HG02588 (cell line): ENCODE data around the gene NSMCE4A.
"Not testable (repeated sequence)": the region's sequence is repeated elsewhere in the genome, so short reads cannot be mapped to it uniquely, and the experiment has no call there.

ENCODE experiments used
- ATAC-seq: cut with Tn5 transposase; IDR thresholded peaks from one replicate; pipeline ENCODE4 v1.9.1; 2021; ENCODE audit warnings: mild to moderate bottlenecking, moderate library complexity; ENCODE audit not compliant: unreplicated experiment

NSMCE4A gene, protein sequence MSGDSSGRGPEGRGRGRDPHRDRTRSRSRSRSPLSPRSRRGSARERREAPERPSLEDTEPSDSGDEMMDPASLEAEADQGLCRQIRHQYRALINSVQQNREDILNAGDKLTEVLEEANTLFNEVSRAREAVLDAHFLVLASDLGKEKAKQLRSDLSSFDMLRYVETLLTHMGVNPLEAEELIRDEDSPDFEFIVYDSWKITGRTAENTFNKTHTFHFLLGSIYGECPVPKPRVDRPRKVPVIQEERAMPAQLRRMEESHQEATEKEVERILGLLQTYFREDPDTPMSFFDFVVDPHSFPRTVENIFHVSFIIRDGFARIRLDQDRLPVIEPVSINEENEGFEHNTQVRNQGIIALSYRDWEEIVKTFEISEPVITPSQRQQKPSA

DNA sequence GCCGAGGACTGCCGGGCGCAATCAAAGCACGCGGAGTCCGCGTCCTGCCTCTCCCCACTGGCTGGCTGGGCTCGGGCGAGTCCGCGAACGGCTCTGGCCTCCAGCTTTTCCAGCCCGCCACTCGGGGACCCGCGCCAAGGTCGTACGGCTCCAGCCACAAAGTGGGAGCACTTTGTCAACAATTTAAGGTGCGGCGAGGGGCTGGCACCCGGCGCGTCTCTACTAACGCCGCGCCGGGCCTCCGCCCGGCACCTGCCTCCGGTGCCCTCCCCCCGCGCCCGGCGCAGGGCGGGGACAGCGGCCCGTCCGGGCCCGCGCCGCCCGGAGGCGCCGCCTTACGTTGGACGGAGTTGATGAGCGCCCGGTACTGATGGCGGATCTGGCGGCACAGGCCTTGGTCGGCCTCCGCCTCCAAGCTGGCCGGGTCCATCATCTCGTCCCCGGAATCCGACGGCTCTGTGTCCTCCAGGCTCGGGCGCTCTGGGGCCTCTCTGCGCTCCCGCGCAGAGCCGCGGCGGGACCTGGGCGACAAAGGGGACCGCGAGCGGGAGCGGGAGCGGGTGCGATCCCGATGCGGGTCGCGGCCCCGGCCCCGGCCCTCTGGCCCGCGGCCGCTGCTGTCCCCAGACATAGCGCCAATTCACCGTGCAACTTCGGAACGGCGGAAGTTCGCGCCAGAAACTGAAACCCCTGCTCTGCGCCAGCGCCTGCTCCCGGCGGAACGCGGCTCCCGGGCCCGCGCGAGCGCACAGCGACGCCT lies at the start of gene NSMCE4A:
Gene NSMCE4A, minus strand, starts transcription at position 683 of the 760 bp plus-strand sequence. Its CDS starts 52 bp downstream, at position 631.
- ATAC-seq: peak; percentile 87

DNA sequence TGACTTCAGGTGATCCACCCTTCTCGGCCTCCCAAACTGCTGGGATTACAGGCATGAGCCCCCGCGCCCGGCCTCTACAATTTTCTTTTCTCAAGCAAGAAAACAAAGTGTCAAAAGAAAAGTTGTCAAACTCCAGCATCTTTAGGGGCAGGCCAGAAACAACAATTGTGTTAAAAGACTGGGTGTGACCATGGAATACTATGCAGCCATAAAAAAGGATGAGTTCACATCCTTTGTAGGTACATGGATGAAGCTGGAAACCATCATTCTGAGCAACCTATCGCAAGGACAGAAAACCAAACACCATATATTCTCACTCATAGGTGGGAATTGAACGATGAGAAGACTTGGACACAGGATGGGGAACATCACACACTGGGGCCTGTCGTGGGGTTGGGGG lies 48.2 kb upstream of the NSMCE4A start:
- ATAC-seq: not testable (repeated sequence)

DNA sequence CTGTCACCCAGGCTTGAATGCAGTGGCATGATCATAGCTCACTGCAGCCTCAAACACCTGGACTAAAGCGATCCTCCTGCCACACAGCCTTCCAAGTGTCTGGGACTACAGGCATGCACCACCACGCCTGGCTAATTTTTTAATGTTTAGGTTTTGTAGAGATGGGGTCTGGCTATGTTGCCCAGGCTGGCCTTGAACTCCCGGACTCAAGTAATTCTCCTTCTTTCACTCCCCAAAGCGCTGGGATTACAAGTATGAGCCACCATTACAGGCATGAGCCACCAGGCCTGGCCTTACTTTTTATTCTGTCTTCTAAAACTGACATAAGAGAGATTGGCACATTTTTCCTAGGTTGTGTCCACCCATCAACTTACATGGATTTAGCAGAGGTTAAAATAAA lies 47.3 kb upstream of the NSMCE4A start:
- no peak for ATAC-seq

DNA sequence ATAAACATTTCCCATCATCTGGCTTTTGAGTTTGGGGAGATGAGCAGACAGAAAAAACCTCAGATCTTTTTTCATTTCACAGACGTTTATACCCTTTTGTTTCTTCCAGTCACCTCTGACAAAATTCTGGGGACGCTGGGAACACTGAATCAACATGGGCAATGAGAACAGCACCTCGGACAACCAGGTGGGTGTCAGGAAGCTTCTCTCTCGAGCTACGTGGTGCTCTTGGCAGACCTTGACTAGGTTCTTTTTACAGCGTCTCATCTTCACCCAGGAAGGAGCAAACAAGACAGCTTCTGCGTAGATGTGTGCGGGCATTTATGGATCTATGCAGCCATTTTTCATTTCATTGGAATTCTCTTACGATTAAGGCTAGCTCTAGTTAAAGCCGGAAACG lies 46.8 kb upstream of the NSMCE4A start:
- ATAC-seq: no peak

DNA sequence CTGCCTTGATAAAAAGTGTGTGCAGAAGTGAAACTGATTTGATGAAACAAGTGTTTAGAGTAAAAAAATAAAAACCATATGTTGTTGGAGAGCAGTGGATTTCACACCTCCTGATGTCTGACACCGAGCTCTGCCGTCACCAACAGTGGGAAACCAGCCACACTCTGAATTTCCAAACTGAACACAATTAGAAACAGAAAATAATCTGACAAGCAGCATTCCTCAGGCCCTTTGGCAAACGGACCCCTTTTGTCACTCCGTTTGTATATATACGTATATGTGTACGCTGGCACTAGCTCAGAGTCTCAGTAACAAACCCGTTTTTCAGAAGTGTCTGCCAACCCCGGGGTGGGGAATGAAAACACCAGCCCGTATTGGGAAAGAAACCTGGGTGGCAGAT lies 46.4 kb upstream of the NSMCE4A start:
- ATAC-seq: no peak

DNA sequence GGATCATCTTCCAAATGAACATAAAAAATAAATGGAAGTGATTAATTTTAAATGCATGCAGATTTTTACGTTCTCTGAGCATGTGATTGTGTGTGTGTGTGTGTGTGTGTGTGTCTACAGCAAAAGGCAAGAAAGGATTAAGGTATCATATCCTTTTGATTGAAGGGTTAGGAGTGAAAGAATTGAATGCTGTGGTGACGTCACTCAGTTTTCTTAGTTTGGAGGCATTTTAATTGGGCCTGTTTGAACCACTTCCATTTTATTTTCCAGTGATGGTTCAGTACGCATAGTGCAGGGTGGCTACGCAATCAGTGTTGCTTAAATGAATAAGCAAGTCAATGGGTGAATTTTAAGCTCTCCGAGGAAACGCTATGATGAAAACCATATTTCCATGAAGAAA lies 45.2 kb upstream of the NSMCE4A start:
- no peak for ATAC-seq

DNA sequence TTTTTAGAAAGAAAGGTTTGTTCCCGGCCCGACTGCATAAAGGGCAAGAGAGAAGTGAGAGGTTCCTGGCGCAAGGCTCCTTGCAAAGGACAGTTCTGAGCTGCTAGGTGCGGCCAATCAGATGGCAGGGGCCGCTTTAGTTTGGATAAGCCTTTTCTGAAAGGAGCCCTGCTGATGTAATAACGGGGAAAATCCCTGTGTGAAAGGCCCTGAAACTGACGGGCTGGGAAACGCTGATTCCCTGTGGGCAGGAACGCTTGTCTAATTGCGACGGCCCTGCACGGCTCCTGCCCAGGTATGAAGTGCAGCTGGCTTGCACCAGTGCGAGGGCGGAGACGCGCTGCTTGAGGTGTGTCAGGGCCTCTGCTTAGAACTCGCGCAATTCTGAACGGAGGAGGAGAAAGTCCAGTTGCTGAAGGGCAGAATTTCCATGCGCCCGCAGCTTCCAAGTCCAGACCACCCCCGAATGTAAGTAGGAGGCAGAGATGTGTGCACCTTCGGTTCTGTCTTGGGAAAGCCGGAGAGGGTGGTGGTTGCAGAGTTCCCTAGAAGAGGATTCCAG lies 44.5 kb upstream of the NSMCE4A start:
- ATAC-seq: no peak

DNA sequence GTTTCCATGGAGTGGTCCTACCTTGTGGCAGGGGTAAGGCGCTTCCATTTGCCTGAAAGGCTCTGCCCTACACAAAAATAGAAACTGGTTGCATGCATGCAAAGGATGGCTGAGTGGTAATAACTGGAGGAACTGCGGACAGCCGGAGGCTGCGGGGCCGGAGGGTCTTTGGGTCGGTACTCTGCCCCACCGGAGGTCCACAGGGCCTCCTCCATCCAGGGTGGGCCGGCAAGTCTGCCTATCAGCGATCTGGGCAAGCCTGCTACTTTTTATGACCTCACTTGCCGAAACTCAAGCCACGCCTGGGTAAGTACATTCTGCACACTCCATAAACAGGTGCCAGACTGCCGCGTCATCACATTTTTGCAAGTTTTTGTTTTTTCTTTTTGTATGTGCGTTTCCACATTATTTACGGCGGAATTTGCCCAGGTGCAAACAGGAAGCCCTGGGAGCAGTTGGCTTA lies 44.0 kb upstream of the NSMCE4A start:
- ATAC-seq: no peak

DNA sequence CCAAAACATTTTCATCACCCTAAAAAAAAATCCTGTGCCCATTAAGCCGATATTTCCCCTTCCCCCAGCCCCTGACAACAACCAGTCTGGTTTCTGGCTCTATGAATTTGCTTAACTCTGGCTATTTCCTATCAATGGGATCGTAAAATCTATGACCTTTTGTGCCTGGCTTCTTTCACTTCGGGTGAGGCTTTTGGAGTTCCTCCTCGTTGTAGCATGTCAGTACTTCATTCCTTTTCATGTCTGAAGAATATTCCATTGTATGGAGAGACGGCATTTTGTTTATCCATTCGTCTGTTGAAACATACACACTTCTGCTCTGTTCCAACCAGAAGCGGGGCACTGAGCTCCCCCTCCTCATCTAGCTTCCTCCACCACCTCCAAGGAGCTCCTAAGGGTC lies 43.5 kb upstream of the NSMCE4A start:
- no peak for ATAC-seq

DNA sequence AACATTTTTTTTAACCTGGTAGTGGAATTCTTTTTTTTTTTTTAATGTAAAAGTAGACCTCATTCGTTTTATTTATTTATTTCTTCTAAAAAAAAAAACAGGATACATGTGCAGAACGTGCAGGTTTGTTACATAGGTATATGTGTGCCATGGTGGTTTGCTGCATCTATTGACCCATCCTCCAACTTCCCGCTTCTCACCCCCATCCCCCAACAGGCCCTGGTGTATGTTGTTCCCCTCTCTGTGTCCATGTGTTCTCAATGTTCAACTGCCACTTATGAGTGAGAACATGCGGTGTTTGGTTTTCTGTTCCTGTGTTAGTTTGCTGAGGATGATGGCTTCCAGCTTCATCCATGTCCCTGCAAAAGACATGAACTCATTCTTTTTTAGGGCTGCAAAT lies 42.9 kb upstream of the NSMCE4A start:
- not testable (repeated sequence) for ATAC-seq

DNA sequence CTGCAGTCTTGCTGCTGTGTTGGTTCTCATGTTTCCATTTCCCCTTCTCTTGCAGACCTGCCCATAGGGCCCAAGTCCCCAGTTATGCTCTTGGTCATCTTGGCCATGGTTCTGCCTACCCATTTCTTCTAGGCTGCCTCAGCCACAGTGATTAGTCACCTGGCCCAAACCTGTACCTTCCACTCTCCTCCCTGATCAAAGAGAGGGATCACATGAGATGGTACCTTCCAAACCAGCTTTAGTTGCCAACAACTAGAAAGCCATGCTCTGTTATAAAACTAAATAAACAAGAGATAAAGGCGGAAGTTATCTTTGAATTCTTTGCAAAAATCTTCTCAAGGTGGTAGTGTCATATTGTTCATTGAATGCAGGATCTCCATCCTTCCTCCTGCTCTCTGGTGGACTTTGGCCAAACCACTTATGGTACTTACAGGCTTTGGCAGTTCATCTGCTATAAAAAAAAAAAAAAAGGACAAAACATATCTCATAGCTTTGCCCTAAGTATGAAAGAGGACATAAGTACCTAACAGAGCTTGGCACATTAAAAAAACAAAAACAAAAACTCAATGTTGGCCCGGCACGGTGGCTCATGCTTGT lies 39.7 kb upstream of the NSMCE4A start:
- ATAC-seq: no peak

DNA sequence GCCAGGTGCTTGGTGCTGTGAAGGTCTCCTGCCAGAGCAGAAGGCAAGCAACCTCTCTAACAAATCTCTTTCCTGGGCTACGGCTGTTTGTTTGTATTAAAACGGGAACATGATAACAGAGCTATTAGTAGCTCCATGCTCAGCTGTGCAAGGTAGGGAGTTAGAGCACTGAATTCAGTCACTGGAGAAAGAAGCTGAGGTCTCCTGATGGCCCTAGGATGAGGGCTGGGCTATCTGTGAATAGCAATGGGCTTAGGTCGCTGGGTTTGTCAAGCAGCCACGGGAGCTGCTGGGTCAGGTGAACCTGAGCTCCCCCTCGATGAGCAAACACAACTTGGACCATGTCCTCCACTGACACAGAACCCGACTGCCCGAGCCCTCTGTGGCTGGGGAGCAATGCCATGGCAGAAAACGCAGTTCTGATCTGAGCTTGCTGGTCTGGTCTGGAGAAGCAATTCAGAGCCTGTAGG lies 38.3 kb upstream of the NSMCE4A start:
- no peak for ATAC-seq

DNA sequence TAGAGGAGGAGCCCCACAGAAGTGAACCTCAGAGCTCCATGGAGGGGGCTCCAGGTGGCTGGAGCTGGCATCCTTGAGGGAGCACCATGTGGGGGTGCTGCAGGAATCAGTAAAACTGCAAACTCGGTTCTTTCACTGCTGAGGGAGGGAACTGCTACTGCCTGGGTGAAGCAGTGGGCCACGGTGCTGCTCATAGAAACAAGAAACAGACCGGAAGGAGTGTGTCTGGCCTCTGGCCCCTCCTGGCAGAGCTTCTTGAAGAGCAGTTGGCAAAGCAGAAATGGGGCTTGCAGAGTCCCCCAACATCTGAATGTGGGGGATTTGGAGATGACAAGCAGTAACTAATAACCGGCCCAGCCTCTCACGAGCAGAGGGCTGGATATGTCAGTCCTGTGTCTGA lies 37.7 kb upstream of the NSMCE4A start:
- no peak for ATAC-seq

DNA sequence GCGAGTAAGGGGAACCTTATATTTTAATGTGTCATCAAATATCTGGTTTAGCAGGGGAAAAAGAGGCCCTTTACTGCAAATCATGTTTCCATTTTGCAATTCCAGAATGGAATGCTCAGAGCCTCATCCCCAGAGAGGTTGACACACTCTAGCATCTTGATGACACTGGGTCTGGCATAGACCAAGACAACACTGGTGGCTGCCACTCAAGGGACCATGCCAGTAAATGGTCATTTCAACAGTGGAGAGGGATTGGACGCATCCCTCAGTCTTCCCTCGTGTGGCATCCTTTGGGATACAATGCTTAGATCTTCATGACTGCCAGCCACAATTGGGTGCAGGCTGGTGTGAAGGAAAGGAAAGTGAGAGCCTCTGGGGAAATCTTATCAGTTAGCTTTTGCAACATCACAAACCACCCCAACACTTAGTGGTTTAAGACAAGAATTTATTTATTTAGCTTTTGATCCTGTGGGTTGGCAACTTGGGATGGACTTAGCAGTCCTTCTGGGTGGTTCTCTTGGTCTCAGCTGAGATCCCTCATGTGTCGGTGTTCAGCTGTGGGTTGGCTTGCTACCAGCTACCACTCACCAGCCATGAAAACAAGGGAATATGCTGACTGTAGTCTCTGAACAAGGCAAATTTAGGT lies 35.5 kb upstream of the NSMCE4A start:
- no peak for ATAC-seq

DNA sequence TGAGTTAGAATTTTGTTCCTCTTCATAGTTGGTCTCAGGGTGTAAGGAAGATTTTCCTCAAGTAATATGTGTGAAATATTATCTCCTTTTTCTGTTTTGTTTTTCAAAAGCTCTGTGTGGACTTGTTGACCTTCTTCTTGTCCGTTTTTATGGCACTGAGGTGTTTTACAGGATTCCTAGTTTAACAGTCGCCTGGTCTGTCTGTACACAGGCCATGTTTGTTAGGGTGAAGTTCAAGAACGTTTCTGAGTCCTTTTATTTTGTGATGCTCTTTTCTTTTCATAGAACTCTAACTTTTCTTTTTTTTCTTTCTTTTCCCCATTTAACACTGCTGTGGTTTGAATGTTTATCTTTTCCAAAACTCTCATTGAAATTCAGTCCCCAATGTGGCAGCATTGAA lies 32.4 kb upstream of the NSMCE4A start:
- no peak for ATAC-seq

DNA sequence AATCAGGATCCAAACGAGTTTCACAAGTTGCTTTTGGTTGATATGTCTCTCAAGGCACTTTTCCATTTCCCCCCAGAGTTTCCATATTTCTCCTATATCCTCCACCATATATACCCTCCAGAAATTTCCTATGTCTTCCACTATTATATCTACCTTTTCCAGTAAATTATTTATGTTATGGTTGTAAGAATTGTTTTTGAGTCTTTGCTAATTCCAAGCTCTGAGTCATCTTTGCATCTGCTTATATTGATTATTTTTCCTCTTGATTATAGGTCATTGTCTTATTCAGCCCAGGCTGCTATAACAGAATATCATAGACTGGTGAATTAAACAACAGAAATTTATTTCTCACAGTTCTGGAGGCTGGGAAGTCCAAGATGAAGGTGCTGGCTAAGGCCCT lies 26.7 kb upstream of the NSMCE4A start:
- no peak for ATAC-seq

DNA sequence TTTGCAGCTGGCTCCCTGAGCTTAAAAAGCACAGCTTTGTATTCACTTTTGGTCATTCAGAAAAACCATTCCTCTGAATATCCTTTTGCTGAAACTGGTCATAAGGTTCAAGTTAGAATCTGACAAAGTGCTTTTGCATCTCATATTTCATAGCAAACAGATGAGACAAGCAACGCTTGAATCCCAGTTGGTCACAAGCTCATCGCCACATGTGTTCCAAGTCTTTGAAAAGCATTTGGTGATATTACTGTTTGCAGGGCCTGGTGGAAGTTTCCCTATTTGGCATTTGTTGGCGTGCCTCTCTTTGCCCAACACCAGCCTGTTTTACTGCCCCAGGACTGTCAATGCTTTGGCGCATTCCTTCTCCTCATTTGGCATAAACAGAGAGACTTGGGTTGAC lies 24.3 kb upstream of the NSMCE4A start:
- no peak for ATAC-seq

DNA sequence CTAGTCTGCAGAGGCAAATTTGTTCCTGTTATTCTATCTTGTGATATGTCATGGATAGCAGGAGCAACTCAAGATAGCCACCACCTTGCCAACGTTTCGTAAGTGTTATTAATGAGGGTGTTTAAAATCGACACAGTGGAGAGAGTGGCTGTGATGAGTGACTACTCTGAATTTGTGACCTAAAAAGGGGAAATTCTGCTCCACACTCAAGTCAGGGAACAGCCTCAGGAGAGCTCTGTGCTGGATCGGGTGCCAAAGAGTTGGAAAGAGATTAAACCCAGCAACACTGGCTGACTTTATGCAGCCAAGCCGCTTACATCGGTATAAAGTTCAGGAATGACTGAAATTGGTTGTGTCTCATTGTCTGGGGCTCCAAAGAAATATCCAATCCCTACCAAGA lies 23.4 kb upstream of the NSMCE4A start:
- ATAC-seq: no peak

DNA sequence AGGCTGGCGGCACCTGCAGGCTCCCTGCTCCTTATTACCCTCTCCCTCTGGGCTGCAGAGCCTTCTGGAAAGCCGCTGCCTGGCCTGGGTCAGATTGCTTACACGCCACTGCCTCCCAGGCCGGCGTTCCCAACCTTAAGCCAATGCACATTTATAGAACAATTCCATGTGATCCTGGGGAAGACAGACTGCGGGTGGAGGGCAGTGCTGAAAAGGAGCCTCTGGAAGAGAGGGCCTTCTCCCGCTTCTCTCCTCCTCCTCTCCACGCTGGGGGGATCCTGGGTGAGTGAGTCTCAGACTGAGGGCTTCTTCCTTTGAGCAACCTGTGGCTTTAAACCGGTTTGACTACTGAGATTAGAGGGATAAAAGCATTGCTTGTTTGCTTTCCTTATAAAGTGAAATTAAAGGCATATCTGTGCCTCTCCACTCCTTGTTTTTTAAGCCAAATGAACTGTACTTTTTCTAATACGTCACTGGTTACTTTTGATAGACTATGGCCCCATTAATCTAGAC lies 19.5 kb upstream of the NSMCE4A start:
- ATAC-seq: no peak

DNA sequence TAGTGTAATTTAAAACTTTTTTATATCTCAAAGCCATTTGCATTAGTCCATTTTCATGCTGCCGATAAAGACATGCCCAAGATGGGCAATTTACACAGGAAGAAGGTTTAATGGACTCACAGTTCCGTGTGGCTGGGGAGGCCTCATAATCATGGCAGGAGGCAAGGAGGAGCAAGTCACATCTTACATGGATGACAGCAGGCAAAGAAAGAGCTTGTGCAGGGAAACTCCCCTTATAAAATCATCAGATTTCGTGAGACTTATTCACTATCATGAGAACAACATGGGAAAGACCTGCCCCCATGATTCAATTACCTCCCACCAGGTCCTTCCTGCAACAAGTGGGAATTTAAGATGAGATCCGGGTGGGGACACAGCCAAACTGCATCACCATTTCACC lies 16.7 kb upstream of the NSMCE4A start:
- not testable (repeated sequence) for ATAC-seq
